Type B pancreatic cell (in vitro differentiated cells): ENCODE results near the gene C20orf96. TPM values are rescaled to one million over a fixed set of nuclear protein-coding genes. Genes with fewer than 3 reads are reported as not detected.

ENCODE experiments used
- total RNA-seq: library from RNA; stranded (reverse); gene quantifications from 2 replicates; pipeline ENCODE4 v1.2.1, GENCODE V29; 2021; ENCODE audit warnings: low replicate concordance

C20orf96 gene
- total RNA-seq, 1 donor from 2014 or later, result 27.0 TPM

Other genes with a start within 250 kb of the C20orf96 start
- not detected in 2 replicates for gene DEFB125, start 203.1 kb downstream of the C20orf96 start, total RNA-seq
- not detected in 2 replicates for gene DEFB126, start 148.2 kb downstream of the C20orf96 start, total RNA-seq
- gene DEFB127, start 133.3 kb downstream of the C20orf96 start, total RNA-seq, result not detected in 2 replicates
- gene DEFB128, start 101.0 kb downstream of the C20orf96 start, total RNA-seq, result not detected in 2 replicates
- gene DEFB129, start 63.5 kb downstream of the C20orf96 start, total RNA-seq, result not detected in 2 replicates
- gene DEFB132, start 33.0 kb downstream of the C20orf96 start, total RNA-seq, result not detected in 2 replicates
- gene ZCCHC3, start 6.8 kb upstream of the C20orf96 start, total RNA-seq, result 28.9 and 40.5 TPM in 2 replicates
- 9.9 and 52.7 TPM in 2 replicates for gene SOX12, start 34.8 kb upstream of the C20orf96 start, total RNA-seq
- 33.8 and 43.0 TPM in 2 replicates for gene NRSN2, start 56.4 kb upstream of the C20orf96 start, total RNA-seq
- 8.3 and 17.0 TPM in 2 replicates for gene TRIB3, start 90.0 kb upstream of the C20orf96 start, total RNA-seq
- gene RBCK1, start 117.5 kb upstream of the C20orf96 start, total RNA-seq, result 81.3 and 84.9 TPM in 2 replicates
- gene TBC1D20, start 171.8 kb upstream of the C20orf96 start, total RNA-seq, result 31.8 and 33.2 TPM in 2 replicates